Neutrophil (primary cell): ENCODE measurements around the gene OCA2.

Source experiments
- H3K27ac ChIP-seq: fragments of 200-600 bp; sonication (generic); 2 replicates; pipeline ENCODE4 v1.5.1; 2016; ENCODE audit warnings: mild to moderate bottlenecking, moderate library complexity
- H3K27me3 ChIP-seq: fragments of 200-600 bp; sonication (generic); 2 replicates; pipeline ENCODE4 v1.6.0; 2016; ENCODE audit warnings: mild to moderate bottlenecking
- H3K36me3 ChIP-seq: fragments of 200-600 bp; sonication (generic); 2 replicates; pipeline ENCODE4 v1.5.1; 2017
- H3K4me1 ChIP-seq, 2 experiments: fragments of 200-600 bp in 1 of 2; sonication (generic) in 1 of 2; 1 replicate in 1 of 2; 2 replicates in 1 of 2; pipeline versions ENCODE4 v1.5.1 to v1.6.1; 2013 to 2016; ENCODE audit warnings: low read depth in 1 of 2, low read length in 1 of 2, mild to moderate bottlenecking in 1 of 2, moderate library complexity in 1 of 2; ENCODE audit not compliant: control insufficient read depth in 1 of 2, insufficient read depth in 1 of 2
- H3K4me3 ChIP-seq, 2 experiments: fragments of 200-600 bp in 1 of 2; sonication (generic) in 1 of 2; 1 replicate in 1 of 2; 2 replicates in 1 of 2; pipeline ENCODE4 v1.5.1; 2013 to 2016; ENCODE audit warnings: low read depth in 1 of 2, low read length in 1 of 2, mild to moderate bottlenecking in 1 of 2, moderate library complexity in 1 of 2
- H3K9me3 ChIP-seq: fragments of 200-600 bp; sonication (generic); 2 replicates; pipeline ENCODE4 v1.5.1; 2016
- CTCF ChIP-seq: fragments of 200-600 bp; sonication (generic); IDR thresholded peaks from 2 replicates; pipeline ENCODE4 v1.5.1; 2016; ENCODE audit warnings: antibody characterized with exemption

OCA2 gene

GRCh38 chr15:27934782-27935181 lies 164.3 kb downstream of the OCA2 start:
- Histone ChIP-seq H3K27ac (no peak overlapping the region), H3K4me3 (no peak overlapping the region), H3K4me1 (no peaks in the 10 kb centered on the region), H3K9me3 (no peaks in the 10 kb centered on the region), H3K36me3 (no peaks in the 10 kb centered on the region), H3K27me3 (no peaks in the 10 kb centered on the region)
- no peak for TF ChIP-seq CTCF

- H3K27ac ChIP-seq, result no peak overlapping the region
- no peak for TF ChIP-seq CTCF
- H3K36me3 ChIP-seq, result no peaks in the 10 kb centered on the region
- H3K9me3 ChIP-seq, result no peaks in the 10 kb centered on the region
- H3K27me3 ChIP-seq, result no peaks in the 10 kb centered on the region
- H3K4me1 ChIP-seq, result no peaks in the 10 kb centered on the region
- H3K4me3 ChIP-seq, result no peak overlapping the region
These were observed 165.6 kb downstream of the OCA2 start for GRCh38 chr15:27933562-27933961.

- TF ChIP-seq CTCF, result no peak
- no peaks in the 10 kb centered on the region for H3K4me1 ChIP-seq
These were observed 166.5 kb downstream of the OCA2 start for GRCh38 chr15:27932600-27932999.

GRCh38 chr15:27928386-27928785 lies 170.7 kb downstream of the OCA2 start:
- Histone ChIP-seq H3K9me3 (no peaks in the 10 kb centered on the region), H3K36me3 (no peaks in the 10 kb centered on the region), H3K27ac (no peak overlapping the region), H3K27me3 (no peaks in the 10 kb centered on the region), H3K4me3 (no peak overlapping the region), H3K4me1 (no peaks in the 10 kb centered on the region)
- no peak for TF ChIP-seq CTCF

More at GRCh38 chr15:27932600-27932999, 166.5 kb downstream of the OCA2 start:
- Histone ChIP-seq H3K9me3 (no peaks in the 10 kb centered on the region), H3K36me3 (no peaks in the 10 kb centered on the region), H3K4me3 (no peak overlapping the region), H3K27ac (no peak overlapping the region), H3K27me3 (no peaks in the 10 kb centered on the region)

GRCh38 chr15:27912283-27912682 lies 186.8 kb downstream of the OCA2 start:
- no peaks in the 10 kb centered on the region for H3K27me3 ChIP-seq
- H3K36me3 ChIP-seq, result no peaks in the 10 kb centered on the region
- H3K4me3 ChIP-seq, result no peak overlapping the region
- no peak for TF ChIP-seq CTCF
- H3K9me3 ChIP-seq, result no peaks in the 10 kb centered on the region
- no peaks in the 10 kb centered on the region for H3K4me1 ChIP-seq
- no peak overlapping the region for H3K27ac ChIP-seq

GRCh38 chr15:27906802-27907201 lies 192.3 kb downstream of the OCA2 start:
- H3K27me3 ChIP-seq, result no peaks in the 10 kb centered on the region
- no peaks in the 10 kb centered on the region for H3K4me1 ChIP-seq
- H3K4me3 ChIP-seq, result no peak overlapping the region
- H3K36me3 ChIP-seq, result no peaks in the 10 kb centered on the region
- no peak for TF ChIP-seq CTCF
- no peak overlapping the region for H3K27ac ChIP-seq
- no peaks in the 10 kb centered on the region for H3K9me3 ChIP-seq
